Myocyte (in vitro differentiated cells): ENCODE data around the gene MEX3B. TPM values are rescaled to one million over a fixed set of nuclear protein-coding genes. Genes with fewer than 3 reads are reported as not detected.
"Not testable (repeated sequence)": the region's sequence is repeated elsewhere in the genome, so short reads cannot be mapped to it uniquely, and the experiment has no call there.

ENCODE experiments used
- DNase-seq: peaks from one replicate; pipeline ENCODE4 v3.0.0-alpha.2; 2012; ENCODE audit warnings: low read depth
- total RNA-seq: library from RNA; depleted of rRNA; stranded (reverse); fragments of >200 nt; gene quantifications from 2 replicates; pipeline ENCODE4 v1.2.3, GENCODE V29; 2014

The MEX3B gene
- total RNA-seq, 1 donor from 2014 or later: 14.0 TPM

GRCh38 chr15:82051664-82052063 lies 5.8 kb upstream of the MEX3B start:
- DNase-seq: no peak

- DNase-seq: peak; percentile 19
These were observed 3.0 kb upstream of the MEX3B start for GRCh38 chr15:82048811-82049210.

- DNase-seq: no peak
These were observed 1.9 kb upstream of the MEX3B start for GRCh38 chr15:82047453-82048400.

- DNase-seq: peak; percentile 92
These were observed 1.0 kb upstream of the MEX3B start for GRCh38 chr15:82046666-82047452.

- DNase-seq: peak; percentile 59
These were observed 483 bp downstream of the MEX3B start for GRCh38 chr15:82045179-82045891.

GRCh38 chr15:82044373-82045178 lies 1.2 kb downstream of the MEX3B start:
- peak; percentile 66 for DNase-seq

GRCh38 chr15:82043796-82044372 lies 1.9 kb downstream of the MEX3B start:
- DNase-seq: no peak

GRCh38 chr15:82043130-82043673 lies 2.6 kb downstream of the MEX3B start:
- no peak for DNase-seq

- DNase-seq: peak; percentile 17
These were observed 5.0 kb downstream of the MEX3B start for GRCh38 chr15:82040862-82041261.

GRCh38 chr15:82040390-82040789 lies 5.4 kb downstream of the MEX3B start:
- no peak for DNase-seq

- DNase-seq: no peak
These were observed 5.9 kb downstream of the MEX3B start for GRCh38 chr15:82039871-82040270.

- no peak for DNase-seq
These were observed 9.4 kb downstream of the MEX3B start for GRCh38 chr15:82036461-82036860.

- DNase-seq: no peak
These were observed 13.9 kb downstream of the MEX3B start for GRCh38 chr15:82031871-82032270.

GRCh38 chr15:82030176-82030575 lies 15.6 kb downstream of the MEX3B start:
- no peak for DNase-seq

- not testable (repeated sequence) for DNase-seq
These were observed 17.7 kb downstream of the MEX3B start for GRCh38 chr15:82028163-82028562.

GRCh38 chr15:82021992-82022391 lies 23.8 kb downstream of the MEX3B start:
- DNase-seq: peak; percentile 88

- DNase-seq: no peak
These were observed 25.0 kb downstream of the MEX3B start for GRCh38 chr15:82020625-82021394.

- DNase-seq: no peak
These were observed 27.6 kb downstream of the MEX3B start for GRCh38 chr15:82018201-82018600.

GRCh38 chr15:82017656-82018055 lies 28.2 kb downstream of the MEX3B start:
- no peak for DNase-seq
